ENCODE measurements around the gene ENTPD5.
"Not testable (repeated sequence)": the region's sequence is repeated elsewhere in the genome, so short reads cannot be mapped to it uniquely, and the experiment has no call there.

ENTPD5 gene

GRCh38 chr14:73943083-73943482, 76.0 kb downstream of the ENTPD5 start:
- DNase-seq = peak; percentile 86

DNA sequence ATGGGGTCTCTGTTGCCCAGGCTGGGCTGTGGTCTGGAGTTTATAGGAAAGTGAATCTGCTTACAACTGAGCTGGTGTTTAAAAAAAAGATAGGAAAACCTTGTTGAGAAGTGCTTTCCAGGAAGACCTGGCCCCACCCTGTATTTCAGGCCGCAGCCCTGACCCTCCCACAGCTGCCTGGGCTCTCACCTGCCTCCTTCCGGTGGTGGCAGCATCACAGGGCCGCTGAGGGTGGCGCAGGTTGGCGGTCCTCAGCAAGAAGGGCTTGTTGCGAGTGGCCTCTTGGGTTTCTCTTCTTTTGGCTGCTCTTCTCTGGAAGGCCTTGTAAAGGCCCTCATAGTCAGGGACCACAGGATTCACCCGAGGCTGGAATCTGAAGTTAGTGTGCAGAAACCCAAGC, 76.9 kb downstream of the ENTPD5 start:
- no peak for DNase-seq

GRCh38 chr14:73937012-73937411, 82.1 kb downstream of the ENTPD5 start:
- DNase-seq = no peak

- no peak for DNase-seq
Measured at GRCh38 chr14:73936548-73936947, 82.5 kb downstream of the ENTPD5 start.

DNA sequence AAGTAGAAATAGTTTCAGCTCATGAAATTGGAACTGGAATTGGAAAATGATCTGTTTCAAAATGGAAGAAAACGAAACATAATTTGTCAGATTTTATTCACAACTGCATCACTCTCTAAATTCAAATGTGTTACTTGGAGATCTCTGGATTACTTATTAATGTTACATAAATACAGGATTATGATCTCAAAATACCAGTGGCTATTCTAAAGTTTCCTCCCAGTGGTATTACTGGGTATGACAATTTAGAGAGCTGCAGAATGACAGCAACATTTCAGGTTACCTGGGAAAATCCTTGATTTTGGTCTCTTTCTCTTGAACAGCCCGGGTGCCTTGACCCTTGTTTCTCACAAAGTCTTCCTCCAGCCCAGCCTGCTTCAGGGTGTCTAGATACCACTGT, 83.4 kb downstream of the ENTPD5 start:
- DNase-seq = no peak

GRCh38 chr14:73924337-73924736, 94.8 kb downstream of the ENTPD5 start:
- peak; percentile 33 for DNase-seq

- DNase-seq = not testable (repeated sequence)
Measured at GRCh38 chr14:73919457-73919856, 99.6 kb downstream of the ENTPD5 start.

DNA sequence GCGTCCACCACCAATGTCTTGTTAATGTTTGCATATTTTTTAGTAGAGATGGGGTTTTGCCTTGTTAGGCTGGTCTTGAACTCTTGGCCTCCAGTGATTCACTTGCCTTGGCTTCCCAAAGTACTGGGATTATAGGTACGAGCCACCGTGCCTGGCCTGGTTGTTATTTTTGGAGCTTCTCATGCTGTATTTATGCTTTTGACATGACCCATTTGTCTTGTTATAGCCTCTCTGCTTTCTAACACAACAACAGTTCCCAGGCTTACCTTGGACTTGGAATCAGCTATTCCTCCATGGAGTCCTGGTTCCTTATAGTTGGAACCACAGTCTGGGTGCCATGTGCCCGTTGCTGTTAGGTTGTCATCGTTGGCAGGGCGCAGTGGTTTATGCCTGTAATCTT, 102.8 kb downstream of the ENTPD5 start:
- DNase-seq = no peak

GRCh38 chr14:73913256-73913655, 105.8 kb downstream of the ENTPD5 start:
- DNase-seq = no peak

DNA sequence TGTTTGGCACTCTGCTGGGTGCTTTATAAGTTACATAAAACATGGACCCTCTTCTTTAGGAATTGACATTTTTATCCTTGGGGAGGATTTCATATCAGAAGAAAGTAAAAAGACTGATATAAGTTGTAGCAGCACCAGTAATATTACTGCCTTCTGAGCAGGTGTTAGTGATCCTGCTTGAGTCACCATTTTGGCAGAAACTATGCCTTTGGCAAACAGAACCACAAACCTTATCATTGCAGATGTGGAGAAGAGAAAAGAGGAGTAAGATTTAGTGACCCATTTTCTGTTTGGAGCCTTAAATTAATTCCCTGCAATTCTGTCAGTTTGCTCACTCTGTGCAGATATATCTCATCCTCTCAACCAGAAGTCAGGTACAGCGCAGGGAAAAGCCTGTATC, 109.4 kb downstream of the ENTPD5 start:
- no peak for DNase-seq

Measured in inflammatory macrophage treated with lipopolysaccharide for 4 hours (primary cell).